ENCODE results near the gene RPS3.

The RPS3 gene

GRCh38 chr11:75387736-75388294 lies 11.5 kb upstream of the RPS3 start (continued):
- TF ChIP-seq TSHZ2 (CRISPR knock-in tag; IDR thresholded peaks at IDR 0.05) (no peak), ZC3H10 (CRISPR knock-in tag; IDR thresholded peaks at IDR 0.05) (no peak), CREB5 (CRISPR knock-in tag; IDR thresholded peaks at IDR 0.05; ENCODE audit: low read depth) (no peak), RARB (CRISPR knock-in tag; IDR thresholded peaks at IDR 0.05) (no peak), PPARA (CRISPR knock-in tag; IDR thresholded peaks at IDR 0.05; ENCODE audit: borderline replicate concordance) (no peak), ZFP30 (CRISPR knock-in tag; IDR thresholded peaks at IDR 0.05) (no peak)

- TF ChIP-seq PPARA (CRISPR knock-in tag; IDR thresholded peaks at IDR 0.05; ENCODE audit: borderline replicate concordance) (no peak), ISL1 (CRISPR knock-in tag; IDR thresholded peaks at IDR 0.05) (no peak), CREB5 (CRISPR knock-in tag; IDR thresholded peaks at IDR 0.05; ENCODE audit: low read depth) (no peak), ZFP3 (CRISPR knock-in tag; IDR thresholded peaks at IDR 0.05) (no peak), ZC3H10 (CRISPR knock-in tag; IDR thresholded peaks at IDR 0.05) (no peak)
- ATAC-seq = peak; percentile 85
Observed at GRCh38 chr11:75388386-75389275, 10.7 kb upstream of the RPS3 start.

- no peak for ATAC-seq
- TF ChIP-seq ZC3H10 (CRISPR knock-in tag; IDR thresholded peaks at IDR 0.05) (no peak), ARNTL (CRISPR knock-in tag; IDR thresholded peaks at IDR 0.05; ENCODE audit: borderline replicate concordance, low read depth) (no peak), ISL1 (CRISPR knock-in tag; IDR thresholded peaks at IDR 0.05) (no peak), TCF4 (CRISPR knock-in tag; IDR thresholded peaks at IDR 0.05; ENCODE audit: borderline replicate concordance) (no peak), GLIS3 (CRISPR knock-in tag; IDR thresholded peaks at IDR 0.05) (no peak)
Observed at GRCh38 chr11:75389276-75389605, 10.1 kb upstream of the RPS3 start.

GRCh38 chr11:75389925-75390324 lies 9.4 kb upstream of the RPS3 start:
- ATAC-seq = no peak
- TF ChIP-seq POU6F1 (CRISPR knock-in tag; IDR thresholded peaks at IDR 0.05; ENCODE audit: borderline replicate concordance, low read depth) = no peak
- no peak for TF ChIP-seq ZNF565 (CRISPR knock-in tag; conservative IDR thresholded peaks at IDR 0.05; ENCODE audit: low read depth)
- TF ChIP-seq BACH2 (CRISPR knock-in tag; IDR thresholded peaks at IDR 0.05; ENCODE audit: borderline replicate concordance) = no peak

- no peak for ATAC-seq
- TF ChIP-seq SNAI2 (CRISPR knock-in tag; IDR thresholded peaks at IDR 0.05) (no peak), BACH2 (CRISPR knock-in tag; IDR thresholded peaks at IDR 0.05; ENCODE audit: borderline replicate concordance) (no peak)
Observed at GRCh38 chr11:75394085-75394840, 5.1 kb upstream of the RPS3 start.
